Neuronal stem cell (in vitro differentiated cells): Measurements from ENCODE around the gene PLA2G4C.

Experiments used
- DNase-seq: peaks from one replicate; pipeline ENCODE4 v3.0.0-alpha.2; 2013; ENCODE audit warnings: low spot score
- H2AFZ ChIP-seq: one replicate; pipeline ENCODE4 v1.6.1; 2013; ENCODE audit warnings: mild to moderate bottlenecking, low read length, inconsistent platforms
- H2AK5ac ChIP-seq: 2 replicates; pipeline ENCODE4 v1.6.1; 2013; ENCODE audit warnings: low read depth, mild to moderate bottlenecking, inconsistent platforms, low read length, moderate library complexity, mixed read lengths
- H2BK120ac ChIP-seq: 2 replicates; pipeline ENCODE4 v1.6.1; 2013; ENCODE audit warnings: low read depth, mild to moderate bottlenecking, inconsistent platforms, low read length, moderate library complexity, mixed read lengths
- H2BK12ac ChIP-seq: one replicate; pipeline ENCODE4 v1.6.1; 2013; ENCODE audit warnings: low read length, inconsistent platforms
- H2BK15ac ChIP-seq: 2 replicates; pipeline ENCODE4 v1.6.1; 2013; ENCODE audit warnings: mild to moderate bottlenecking, low read length, inconsistent platforms, mixed read lengths
- H2BK5ac ChIP-seq: one replicate; pipeline ENCODE4 v1.6.1; 2013; ENCODE audit warnings: inconsistent platforms, mild to moderate bottlenecking, low read length, moderate library complexity
- H3K14ac ChIP-seq: one replicate; pipeline ENCODE4 v1.6.1; 2013; ENCODE audit warnings: low read length, inconsistent platforms
- H3K18ac ChIP-seq: 2 replicates; pipeline ENCODE4 v1.6.1; 2013; ENCODE audit warnings: low read length, inconsistent platforms
- H3K23ac ChIP-seq: 2 replicates; pipeline ENCODE4 v1.6.1; 2013; ENCODE audit warnings: low read depth, mild to moderate bottlenecking, mixed read lengths, low read length, inconsistent platforms; ENCODE audit not compliant: poor library complexity
- H3K27ac ChIP-seq: replicated peaks from 3 replicates; pipeline ENCODE4 v1.5.1; 2013; ENCODE audit warnings: low read length, inconsistent platforms
- H3K27me3 ChIP-seq, 3 experiments: 2 replicates each; pipeline ENCODE4 v1.6.1; 2013; ENCODE audit warnings: low read length in 3 of 3, mild to moderate bottlenecking in 2 of 3, inconsistent platforms in 1 of 3, low read depth in 1 of 3, mixed read lengths in 1 of 3, moderate library complexity in 1 of 3; ENCODE audit not compliant: control insufficient read depth in 3 of 3, insufficient read depth in 3 of 3
- H3K36me3 ChIP-seq, 2 donors: replicated peaks in 1 of 2; 2 replicates each; pipeline ENCODE4 v1.6.1; 2013; ENCODE audit warnings: low read length in 2 of 2; ENCODE audit not compliant: control insufficient read depth in 2 of 2, insufficient read depth in 2 of 2
- H3K4ac ChIP-seq: 2 replicates; pipeline ENCODE4 v1.6.1; 2013; ENCODE audit warnings: inconsistent platforms, mild to moderate bottlenecking, low read length, moderate library complexity
- H3K4me1 ChIP-seq, 2 donors: 1 replicate in 1 of 2; 2 replicates in 1 of 2; pipeline ENCODE4 v1.6.1; 2013; ENCODE audit warnings: low read length in 2 of 2, low read depth in 1 of 2; ENCODE audit not compliant: control insufficient read depth in 2 of 2, insufficient read depth in 1 of 2
- H3K4me2 ChIP-seq: one replicate; pipeline ENCODE4 v1.6.1; 2013; ENCODE audit warnings: mild to moderate bottlenecking, low read length, inconsistent platforms; ENCODE audit not compliant: insufficient read depth, poor library complexity, severe bottlenecking
- H3K4me3 ChIP-seq, 2 donors: 2 replicates each; pipeline ENCODE4 v1.5.1; 2013; ENCODE audit warnings: low read length in 2 of 2, mild to moderate bottlenecking in 2 of 2, inconsistent platforms in 1 of 2, moderate library complexity in 1 of 2
- H3K79me1 ChIP-seq: one replicate; pipeline ENCODE4 v1.6.1; 2013; ENCODE audit warnings: low read depth, mild to moderate bottlenecking, inconsistent platforms, low read length, moderate library complexity
- H3K9ac ChIP-seq: one replicate; pipeline ENCODE4 v1.6.1; 2013; ENCODE audit warnings: mild to moderate bottlenecking, low read depth, low read length, inconsistent platforms; ENCODE audit not compliant: poor library complexity
- H3K9me3 ChIP-seq, 2 donors: replicated peaks in 1 of 2; 2 replicates each; pipeline versions ENCODE3 to v1.6.1; 2013; ENCODE audit warnings: low read length in 2 of 2, mild to moderate bottlenecking in 2 of 2, inconsistent platforms in 1 of 2, low read depth in 1 of 2, mixed read lengths in 1 of 2, moderate library complexity in 1 of 2; ENCODE audit not compliant: control insufficient read depth in 2 of 2, insufficient read depth in 1 of 2
- H4K8ac ChIP-seq: one replicate; pipeline ENCODE4 v1.6.1; 2013; ENCODE audit warnings: low read depth, mild to moderate bottlenecking, inconsistent platforms, low read length, moderate library complexity
- H4K91ac ChIP-seq: one replicate; pipeline ENCODE4 v1.6.1; 2013; ENCODE audit warnings: low read length, low read depth, mild to moderate bottlenecking, inconsistent platforms; ENCODE audit not compliant: poor library complexity
- WGBS, 2 donors: extraction: QIAGEN DNeasy Blood & Tissue Kit; methylation state at CpG; one replicate each; pipeline ENCODE4 v1.1.7; 2013; ENCODE audit warnings: missing lambda C conversion rate in 2 of 2, mixed read lengths in 1 of 2; ENCODE audit not compliant: insufficient read length in 2 of 2, insufficient replicate concordance in 1 of 2; ENCODE audit errors: extremely low coverage in 2 of 2; 5-methylcytosine and 5-hydroxymethylcytosine counted together

The PLA2G4C gene

DNA sequence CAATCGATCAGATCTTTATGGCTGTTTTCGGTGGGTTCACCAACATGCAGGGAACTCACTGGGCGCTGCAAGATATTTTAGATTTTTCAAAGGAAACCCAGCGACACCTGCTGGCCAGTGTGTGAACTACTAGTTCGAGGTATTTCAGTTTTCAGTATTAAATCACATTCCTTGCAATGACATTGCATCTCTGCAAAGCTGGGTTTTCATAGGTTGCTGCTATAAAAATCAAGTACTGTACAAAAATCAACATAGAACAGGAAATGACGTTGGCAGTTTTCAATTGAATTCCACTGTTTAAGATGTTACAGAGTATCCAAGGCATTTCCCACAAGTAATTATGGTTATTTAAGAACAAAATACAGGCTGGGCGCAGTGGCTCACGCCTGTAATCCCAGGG lies 41.9 kb upstream of the PLA2G4C start:
- Histone ChIP-seq H4K8ac (no peak overlapping the region), H3K9ac (no peak overlapping the region), H3K23ac (no peak overlapping the region), H2BK5ac (no peak overlapping the region), H2BK12ac (no peak overlapping the region), H3K4me3 (no peak overlapping the region), H2BK120ac (no peak overlapping the region), H3K4me2 (no peak overlapping the region), H3K9me3 (no peaks in the 10 kb centered on the region), H3K27ac (no peak overlapping the region), H3K4me1 (no peaks in the 10 kb centered on the region), H3K27me3 (no peaks in the 10 kb centered on the region), H2BK15ac (no peak overlapping the region), H3K18ac (no peak overlapping the region), H4K91ac (no peak overlapping the region), H3K79me1 (no peaks in the 10 kb centered on the region), H3K36me3 (peaks cover 26 to 90% of the 10 kb centered on the region in 2 donors), H2AK5ac (no peak overlapping the region), H3K4ac (no peak overlapping the region), H2AFZ (no peak overlapping the region), H3K14ac (no peak overlapping the region)
- WGBS, 2 donors: no CpG with 5 or more reads among the region's 8 CpGs
- peak; percentile 48 for DNase-seq

DNA sequence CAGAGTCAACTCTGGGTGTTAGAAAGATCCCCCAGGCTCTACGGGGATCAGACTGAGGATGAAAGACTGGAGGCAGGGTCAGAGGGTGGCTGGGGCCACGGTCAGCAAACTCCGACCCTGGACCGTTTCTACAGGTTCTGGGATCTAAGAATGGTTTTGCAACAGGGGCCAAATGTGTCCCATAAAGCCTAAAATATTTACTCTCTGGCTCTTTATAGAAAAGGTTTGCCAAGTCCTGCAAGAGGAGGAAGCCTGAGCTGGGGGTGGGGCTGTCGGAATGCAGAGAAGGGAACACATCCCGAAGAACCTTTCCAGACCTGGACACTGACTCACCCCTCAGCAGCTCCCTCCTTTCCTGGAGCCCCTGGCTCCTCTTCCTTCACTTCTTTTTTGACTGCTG lies 38.8 kb upstream of the PLA2G4C start:
- no peaks in the 10 kb centered on the region for H3K27me3 ChIP-seq
- H2AK5ac ChIP-seq: no peak overlapping the region
- no peak overlapping the region for H3K9ac ChIP-seq
- no peak overlapping the region for H4K91ac ChIP-seq
- H3K27ac ChIP-seq: no peak overlapping the region
- no peak overlapping the region for H3K23ac ChIP-seq
- no peak for DNase-seq
- no peak overlapping the region for H2BK5ac ChIP-seq
- H3K18ac ChIP-seq: no peak overlapping the region
- H3K4me1 ChIP-seq: no peaks in the 10 kb centered on the region
- no peak overlapping the region for H3K4me2 ChIP-seq
- H4K8ac ChIP-seq: no peak overlapping the region
- H3K36me3 ChIP-seq: peaks cover 23 to 92% of the 10 kb centered on the region in 2 donors
- no peak overlapping the region for H3K14ac ChIP-seq
- no CpG with 5 or more reads among the region's 6 CpGs for WGBS, 2 donors
- no peaks in the 10 kb centered on the region for H3K79me1 ChIP-seq
- no peak overlapping the region for H3K4ac ChIP-seq
- H2BK15ac ChIP-seq: no peak overlapping the region
- H3K9me3 ChIP-seq: no peaks in the 10 kb centered on the region
- H3K4me3 ChIP-seq: no peak overlapping the region
- H2BK12ac ChIP-seq: no peak overlapping the region
- H2BK120ac ChIP-seq: no peak overlapping the region
- no peak overlapping the region for H2AFZ ChIP-seq

DNA sequence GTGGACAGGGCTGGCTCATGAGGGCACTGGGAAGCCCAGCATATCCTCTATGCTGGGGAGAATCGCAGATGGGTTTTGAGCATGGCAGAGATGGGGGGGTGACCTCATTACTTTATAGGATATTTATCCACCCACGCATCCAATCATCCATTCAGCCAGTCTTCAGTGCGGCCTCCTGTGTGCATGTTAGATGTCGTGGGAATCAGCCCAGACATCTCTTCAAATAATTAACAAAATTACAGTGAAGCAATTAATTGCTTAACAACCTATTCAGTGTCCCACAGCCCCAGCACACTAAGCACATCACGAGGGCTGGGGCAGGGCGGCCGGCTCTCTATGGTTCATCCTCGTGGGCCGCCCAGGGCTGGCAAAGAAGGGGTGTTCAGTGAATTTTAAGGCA lies 38.0 kb upstream of the PLA2G4C start:
- Histone ChIP-seq H2BK5ac (no peak overlapping the region), H2BK12ac (no peak overlapping the region), H3K4me2 (no peak overlapping the region), H3K9ac (no peak overlapping the region), H3K4me1 (no peaks in the 10 kb centered on the region), H2BK15ac (no peak overlapping the region), H3K4ac (no peak overlapping the region), H3K23ac (no peak overlapping the region), H2BK120ac (no peak overlapping the region), H2AK5ac (no peak overlapping the region), H3K27me3 (no peaks in the 10 kb centered on the region), H3K36me3 (peaks cover 26 to 93% of the 10 kb centered on the region in 2 donors), H2AFZ (no peak overlapping the region), H4K8ac (no peak overlapping the region), H3K27ac (no peak overlapping the region), H3K18ac (no peak overlapping the region), H3K79me1 (no peaks in the 10 kb centered on the region), H3K9me3 (no peaks in the 10 kb centered on the region), H3K14ac (no peak overlapping the region), H3K4me3 (no peak overlapping the region), H4K91ac (no peak overlapping the region)
- no peak for DNase-seq
- no CpG with 5 or more reads among the region's 9 CpGs for WGBS, 2 donors

DNA sequence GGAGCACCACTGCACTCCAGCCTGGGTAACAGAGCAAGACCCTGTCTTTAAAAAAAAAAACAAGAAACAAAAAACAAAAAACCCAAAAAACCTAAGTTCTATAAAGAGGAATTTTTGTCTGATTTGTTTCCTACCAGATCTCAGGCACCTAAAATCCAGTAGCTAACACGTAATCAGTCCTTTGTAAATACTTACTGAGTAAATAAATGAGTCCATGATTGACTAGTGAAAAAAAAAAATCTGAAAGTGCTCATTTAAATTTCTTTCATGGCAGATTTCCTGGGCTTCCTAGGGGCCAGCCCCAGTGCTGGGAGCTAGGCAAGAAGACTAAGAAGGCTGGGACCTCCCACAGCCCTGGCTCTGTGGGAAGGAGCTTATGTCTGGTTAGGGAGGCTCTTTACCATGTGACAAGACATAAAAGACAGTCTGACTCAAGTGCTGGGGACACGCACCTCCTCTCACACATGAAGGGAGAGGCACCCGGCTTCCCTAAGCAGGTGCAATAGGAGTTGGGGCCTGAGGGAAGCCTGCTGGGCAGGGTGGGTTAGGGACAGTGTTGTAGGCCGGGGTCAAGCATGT lies 37.1 kb upstream of the PLA2G4C start:
- Histone ChIP-seq H2BK120ac (no peak overlapping the region), H2AFZ (no peak overlapping the region), H2BK15ac (no peak overlapping the region), H3K18ac (no peak overlapping the region), H4K8ac (no peak overlapping the region), H3K4me2 (no peak overlapping the region), H3K9ac (peak overlapping the region; percentile 63), H2BK12ac (no peak overlapping the region), H3K4ac (no peak overlapping the region), H3K79me1 (no peaks in the 10 kb centered on the region), H3K36me3 (peaks cover 33 to 99% of the 10 kb centered on the region in 2 donors), H3K14ac (no peak overlapping the region), H4K91ac (no peak overlapping the region), H3K27ac (no peak overlapping the region), H3K9me3 (no peaks in the 10 kb centered on the region), H3K27me3 (no peaks in the 10 kb centered on the region), H3K4me1 (no peaks in the 10 kb centered on the region), H3K23ac (no peak overlapping the region), H2BK5ac (no peak overlapping the region), H2AK5ac (no peak overlapping the region), H3K4me3 (no peak overlapping the region)
- WGBS, 2 donors: no CpG with 5 or more reads among the region's 4 CpGs
- DNase-seq: no peak
